CD4-positive, alpha-beta T cell treated with Interleukin-17A for 4 hours (primary cell): ENCODE results near the gene TPSB2.

Source experiments
- DNase-seq: peaks from one replicate; pipeline ENCODE4 v3.0.0-alpha.2; 2020; ENCODE audit warnings: mixed read lengths

TPSB2 gene

GRCh38 chr16:1181404-1182315, 48.3 kb downstream of the TPSB2 start:
- no peak for DNase-seq

DNA sequence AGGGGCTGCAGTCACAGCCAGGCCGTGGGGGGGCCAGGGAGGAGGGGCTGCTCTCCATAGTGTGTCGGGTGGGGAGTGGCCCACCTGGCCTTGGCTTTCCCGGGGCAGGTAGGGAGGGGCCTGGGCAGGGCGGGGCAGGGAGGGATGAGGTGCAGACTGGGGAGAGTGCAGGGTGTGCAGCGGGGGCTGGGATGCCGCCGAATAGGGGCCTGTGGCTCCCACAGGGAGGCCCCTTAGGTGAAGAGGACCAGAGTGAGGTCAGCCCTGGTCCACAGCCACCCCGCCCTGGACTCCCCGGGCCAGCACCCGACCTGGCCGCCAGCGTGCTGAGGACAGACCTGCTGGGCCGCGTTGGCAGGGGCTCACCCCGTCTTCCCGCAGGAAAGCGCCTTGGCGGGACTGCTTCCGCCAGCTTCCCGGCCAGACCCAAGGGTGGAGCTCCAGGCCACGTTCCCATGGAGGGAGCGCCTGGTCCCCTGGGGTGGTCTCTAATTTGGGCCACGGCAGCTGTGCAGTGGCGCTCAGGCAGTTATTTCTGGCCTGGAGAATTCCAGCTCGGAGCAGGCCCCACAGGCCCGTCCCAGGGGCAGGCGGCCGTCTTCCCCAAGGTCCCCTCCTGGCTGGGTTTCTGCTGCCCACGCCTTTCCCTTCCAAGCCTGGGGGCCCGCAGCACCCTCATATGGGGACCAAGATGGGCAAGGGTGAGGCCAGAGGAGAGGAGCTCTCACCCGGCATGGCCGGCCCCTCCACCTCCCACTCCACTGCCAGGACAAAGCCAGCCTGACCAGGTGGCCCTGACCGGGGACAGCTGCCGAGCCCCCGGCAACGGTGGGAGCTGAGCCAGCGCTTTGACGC, 49.2 kb downstream of the TPSB2 start:
- DNase-seq, result no peak
